ENCODE data around the gene UNCX. TPM values are rescaled to one million over a fixed set of nuclear protein-coding genes. Genes with fewer than 3 reads are reported as not detected.

UNCX gene
- total and polyA plus RNA-seq, 9 of the 15 experiments (the other 6 are each of a cell fraction or from before 2014, with no cell fraction given): not detected

GRCh38 chr7:1248143-1248915, 15.7 kb downstream of the UNCX start:
- ChIA-PET POLR2A (interaction anchor here (0.5 kb wide), 1 partner anchor 114 kb away, joined by 3 read pairs; no protein-coding TSS in a partner anchor), CTCF (ENCODE audit: low intra/inter-chr PET ratio) (no interaction called here)
- Histone ChIP-seq H3K9me3 (replicated peaks; ENCODE audit: control insufficient read depth, insufficient read depth, low read depth, low read length) (no peaks in the 10 kb centered on the region), H3K79me2 (ENCODE audit: control insufficient read depth, insufficient read depth, low read length) (no peaks in the 10 kb centered on the region), H3K27ac (ENCODE audit: extremely low read depth, low read depth, low read length) (no peak overlapping the region), H4K20me1 (replicated peaks; ENCODE audit: control insufficient read depth, insufficient read depth, low read length) (peaks cover 22% of the 10 kb centered on the region), H3K36me3 (ENCODE audit: control insufficient read depth, insufficient read depth, low read length) (no peaks in the 10 kb centered on the region), H2AFZ (ENCODE audit: low read depth, low read length) (no peak overlapping the region), H3K9ac (ENCODE audit: insufficient read depth in 1 of 2, low read depth in 2 of 2, low read length in 2 of 2) (no peak overlapping the region), H3K27me3 (ENCODE audit: control insufficient read depth in 2 of 2, insufficient read depth in 2 of 2, low read length in 2 of 2) (peaks cover 55 to 81% of the 10 kb centered on the region in 2 experiments), H3K4me3 (no peak overlapping the region), H3K9me1 (ENCODE audit: control insufficient read depth, insufficient read depth, low read length) (no peaks in the 10 kb centered on the region), H3K4me2 (ENCODE audit: insufficient read depth, low read length) (no peak overlapping the region), H3K4me1 (replicated peaks in 1 of 2; ENCODE audit: control insufficient read depth in 2 of 2, insufficient read depth in 2 of 2, low read length in 2 of 2) (peaks cover 2 to 53% of the 10 kb centered on the region in 2 experiments; a peak in 2 of 5 replicates)
- intact Hi-C loops (cut with micrococcal nuclease) (no loop called here), in situ Hi-C loops (cut with MboI) (no loop called here)
- no peak for FAIRE-seq
- TF ChIP-seq E2F6 (IDR thresholded peaks at IDR 0.05; ENCODE audit: borderline replicate concordance in 1 of 2, extremely low read depth in 1 of 2, insufficient read depth in 1 of 2, insufficient read length in 1 of 2, low read depth in 1 of 2, low read length in 1 of 2, poor library complexity in 1 of 2, severe bottlenecking in 1 of 2) (peak in 1 of 2 experiments; percentile 69), SAFB (IDR thresholded peaks at IDR 0.05; ENCODE audit: borderline replicate concordance, low read depth, low read length) (peak; percentile 56; the same call in 1 of the 2 replicates)
- TF ChIP-seq, protein P1, sequence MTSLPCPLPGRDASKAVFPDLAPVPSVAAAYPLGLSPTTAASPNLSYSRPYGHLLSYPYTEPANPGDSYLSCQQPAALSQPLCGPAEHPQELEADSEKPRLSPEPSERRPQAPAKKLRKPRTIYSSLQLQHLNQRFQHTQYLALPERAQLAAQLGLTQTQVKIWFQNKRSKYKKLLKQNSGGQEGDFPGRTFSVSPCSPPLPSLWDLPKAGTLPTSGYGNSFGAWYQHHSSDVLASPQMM (CRISPR knock-in tag; IDR thresholded peaks at IDR 0.05): no peak
- TF ChIP-seq, protein P2, sequence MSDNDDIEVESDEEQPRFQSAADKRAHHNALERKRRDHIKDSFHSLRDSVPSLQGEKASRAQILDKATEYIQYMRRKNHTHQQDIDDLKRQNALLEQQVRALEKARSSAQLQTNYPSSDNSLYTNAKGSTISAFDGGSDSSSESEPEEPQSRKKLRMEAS (CRISPR knock-in tag; IDR thresholded peaks at IDR 0.05): 0 out of 2 replicates have a peak, but pooled peaks have one; percentile 27
- BruUV-seq (replicated peaks): no TSS peak
- no peak for DNase-seq (ENCODE audit: extremely low read depth in 1 of 4, low spot score in 3 of 4)
- ATAC-seq: no peak
- WGBS (ENCODE audit: insufficient coverage, low coverage, missing lambda C conversion rate): 2% methylated on average over 25 of the region's 27 CpGs
